ENCODE data around the gene AIFM2. TPM values are rescaled to one million over a fixed set of nuclear protein-coding genes. Genes with fewer than 3 reads are reported as not detected.

AIFM2 gene
- total and polyA plus RNA-seq, 10 of the 15 experiments (the other 5 are each of a cell fraction or from before 2014, with no cell fraction given) = 4.5 to 30.8 (median 15.6) TPM

DNA sequence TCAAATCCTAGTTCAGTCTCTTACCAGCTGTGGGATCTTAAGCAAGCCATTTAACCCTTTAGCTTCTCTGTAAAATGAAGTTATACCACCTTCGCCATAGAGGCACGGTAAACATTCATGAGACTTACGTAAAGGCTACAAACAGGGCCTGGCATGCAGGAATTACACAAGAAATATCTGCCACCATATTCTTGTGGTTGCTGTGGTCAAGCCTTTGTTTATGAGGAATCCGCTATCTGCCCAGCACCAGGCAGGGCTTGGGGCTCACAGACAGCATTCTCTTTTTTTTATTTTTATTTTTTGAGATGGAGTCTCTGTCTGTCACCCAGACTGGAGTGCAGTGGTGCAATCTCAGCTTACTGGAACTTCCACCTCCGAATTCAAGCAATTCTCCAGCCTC lies 9.9 kb downstream of the AIFM2 start:
- Histone ChIP-seq H3K36me3 (ENCODE audit: control insufficient read depth in 2 of 2, insufficient read depth in 2 of 2, low read length in 1 of 2) (peaks cover 6 to 7% of the 10 kb centered on the region in 2 experiments; a peak in 3 of 4 replicates), H3K79me2 (ENCODE audit: control insufficient read depth, insufficient read depth, low read length) (peaks cover 2% of the 10 kb centered on the region; the same call in 1 of the 2 replicates), H3K9me3 (replicated peaks; ENCODE audit: control insufficient read depth, insufficient read depth, low read length) (no peaks in the 10 kb centered on the region), H3K4me2 (ENCODE audit: control insufficient read depth, insufficient read depth) (no peak overlapping the region), H3K4me1 (ENCODE audit: control insufficient read depth, insufficient read depth, low read length) (peaks cover 9% of the 10 kb centered on the region), H3K9ac (ENCODE audit: control insufficient read depth, insufficient read depth, low read length) (no peak overlapping the region), H3K27me3 (replicated peaks in 1 of 2; ENCODE audit: control insufficient read depth in 2 of 2, insufficient read depth in 2 of 2, low read length in 1 of 2) (no peaks in the 10 kb centered on the region), H3K27ac (ENCODE audit: control insufficient read depth, insufficient read depth) (no peak overlapping the region), H2AFZ (ENCODE audit: control insufficient read depth, low read depth, low read length) (no peak overlapping the region), H3K4me3 (no peak overlapping the region), H4K20me1 (ENCODE audit: control insufficient read depth, insufficient read depth) (no peaks in the 10 kb centered on the region)
- RAD21 ChIA-PET (ENCODE audit: unreplicated experiment) = interaction anchor here (2.0 kb wide), 1 partner anchor 23 kb away, joined by 4 read pairs; the partner anchor contains the start of gene TYSND1
- 97% methylated on average over 5 of the region's 5 CpGs for WGBS (ENCODE audit: insufficient coverage, insufficient replicate concordance, low lambda C conversion rate, missing lambda C conversion rate)
- no peak for FAIRE-seq
- SMC1A ChIA-PET (ENCODE audit: uncharacterized antibody, unreplicated experiment) = interaction anchor here (1.0 kb wide), 1 partner anchor 23 kb away, joined by 3 read pairs; the partner anchor contains the start of gene TYSND1
- no TSS peak for BruUV-seq (replicated peaks)
- intact Hi-C loops (cut with micrococcal nuclease; ENCODE audit: unreplicated experiment) (no loop called here), in situ Hi-C loops (cut with MboI) (no loop called here)
- POLR2A ChIA-PET = interaction anchor here (1.0 kb wide), 1 partner anchor 18 kb away, joined by 4 read pairs; no protein-coding TSS in a partner anchor
- no peak for DNase-seq (ENCODE audit: low read depth, low spot score)
- CTCF ChIA-PET = interaction anchor here (1.2 kb wide), 1 partner anchor 24 kb away, joined by 4 read pairs; the partner anchor contains the start of gene TYSND1
- no peak for ATAC-seq
- TF ChIP-seq POLR2A (IDR thresholded peaks at IDR 0.05; ENCODE audit: low read depth, low read length) = no peak
- TF ChIP-seq NBN (IDR thresholded peaks at IDR 0.05) = no peak
- TF ChIP-seq NRF1 (conservative IDR thresholded peaks at IDR 0.05; ENCODE audit: low read depth, low read length) = no peak
- TF ChIP-seq, protein P1, sequence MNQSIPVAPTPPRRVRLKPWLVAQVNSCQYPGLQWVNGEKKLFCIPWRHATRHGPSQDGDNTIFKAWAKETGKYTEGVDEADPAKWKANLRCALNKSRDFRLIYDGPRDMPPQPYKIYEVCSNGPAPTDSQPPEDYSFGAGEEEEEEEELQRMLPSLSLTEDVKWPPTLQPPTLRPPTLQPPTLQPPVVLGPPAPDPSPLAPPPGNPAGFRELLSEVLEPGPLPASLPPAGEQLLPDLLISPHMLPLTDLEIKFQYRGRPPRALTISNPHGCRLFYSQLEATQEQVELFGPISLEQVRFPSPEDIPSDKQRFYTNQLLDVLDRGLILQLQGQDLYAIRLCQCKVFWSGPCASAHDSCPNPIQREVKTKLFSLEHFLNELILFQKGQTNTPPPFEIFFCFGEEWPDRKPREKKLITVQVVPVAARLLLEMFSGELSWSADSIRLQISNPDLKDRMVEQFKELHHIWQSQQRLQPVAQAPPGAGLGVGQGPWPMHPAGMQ (IDR thresholded peaks at IDR 0.05; ENCODE audit: borderline replicate concordance) = no peak
- no peak for TF ChIP-seq RB1 (IDR thresholded peaks at IDR 0.05; ENCODE audit: borderline replicate concordance)
- TF ChIP-seq, protein P2, sequence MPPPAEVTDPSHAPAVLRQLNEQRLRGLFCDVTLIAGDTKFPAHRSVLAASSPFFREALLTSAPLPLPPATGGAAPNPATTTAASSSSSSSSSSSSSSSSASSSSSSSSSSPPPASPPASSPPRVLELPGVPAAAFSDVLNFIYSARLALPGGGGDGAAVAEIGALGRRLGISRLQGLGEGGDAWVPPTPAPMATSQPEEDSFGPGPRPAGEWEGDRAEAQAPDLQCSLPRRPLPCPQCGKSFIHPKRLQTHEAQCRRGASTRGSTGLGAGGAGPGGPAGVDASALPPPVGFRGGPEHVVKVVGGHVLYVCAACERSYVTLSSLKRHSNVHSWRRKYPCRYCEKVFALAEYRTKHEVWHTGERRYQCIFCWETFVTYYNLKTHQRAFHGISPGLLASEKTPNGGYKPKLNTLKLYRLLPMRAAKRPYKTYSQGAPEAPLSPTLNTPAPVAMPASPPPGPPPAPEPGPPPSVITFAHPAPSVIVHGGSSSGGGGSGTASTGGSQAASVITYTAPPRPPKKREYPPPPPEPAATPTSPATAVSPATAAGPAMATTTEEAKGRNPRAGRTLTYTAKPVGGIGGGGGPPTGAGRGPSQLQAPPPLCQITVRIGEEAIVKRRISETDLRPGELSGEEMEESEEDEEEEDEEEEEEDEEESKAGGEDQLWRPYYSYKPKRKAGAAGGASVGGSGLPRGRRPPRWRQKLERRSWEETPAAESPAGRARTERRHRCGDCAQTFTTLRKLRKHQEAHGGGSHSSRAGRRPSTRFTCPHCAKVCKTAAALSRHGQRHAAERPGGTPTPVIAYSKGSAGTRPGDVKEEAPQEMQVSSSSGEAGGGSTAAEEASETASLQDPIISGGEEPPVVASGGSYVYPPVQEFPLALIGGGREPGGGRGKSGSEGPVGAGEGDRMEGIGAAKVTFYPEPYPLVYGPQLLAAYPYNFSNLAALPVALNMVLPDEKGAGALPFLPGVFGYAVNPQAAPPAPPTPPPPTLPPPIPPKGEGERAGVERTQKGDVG (CRISPR knock-in tag; IDR thresholded peaks at IDR 0.05) = no peak
- no peak for TF ChIP-seq FOXK2 (IDR thresholded peaks at IDR 0.05)
- no peak for TF ChIP-seq TCF12 (IDR thresholded peaks at IDR 0.05; ENCODE audit: low read depth, low read length)
- TF ChIP-seq, protein P3, sequence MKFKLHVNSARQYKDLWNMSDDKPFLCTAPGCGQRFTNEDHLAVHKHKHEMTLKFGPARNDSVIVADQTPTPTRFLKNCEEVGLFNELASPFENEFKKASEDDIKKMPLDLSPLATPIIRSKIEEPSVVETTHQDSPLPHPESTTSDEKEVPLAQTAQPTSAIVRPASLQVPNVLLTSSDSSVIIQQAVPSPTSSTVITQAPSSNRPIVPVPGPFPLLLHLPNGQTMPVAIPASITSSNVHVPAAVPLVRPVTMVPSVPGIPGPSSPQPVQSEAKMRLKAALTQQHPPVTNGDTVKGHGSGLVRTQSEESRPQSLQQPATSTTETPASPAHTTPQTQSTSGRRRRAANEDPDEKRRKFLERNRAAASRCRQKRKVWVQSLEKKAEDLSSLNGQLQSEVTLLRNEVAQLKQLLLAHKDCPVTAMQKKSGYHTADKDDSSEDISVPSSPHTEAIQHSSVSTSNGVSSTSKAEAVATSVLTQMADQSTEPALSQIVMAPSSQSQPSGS (IDR thresholded peaks at IDR 0.05; ENCODE audit: low read length) = no peak
- no peak for TF ChIP-seq IKZF2 (IDR thresholded peaks at IDR 0.05)
- no peak for TF ChIP-seq TCF7 (IDR thresholded peaks at IDR 0.05; ENCODE audit: borderline replicate concordance)
- TF ChIP-seq FOXM1 (IDR thresholded peaks at IDR 0.05; ENCODE audit: low read depth, low read length) = no peak
- TF ChIP-seq BRCA1 (IDR thresholded peaks at IDR 0.05; ENCODE audit: low read depth, low read length) = no peak
- no peak for TF ChIP-seq CHD4 (IDR thresholded peaks at IDR 0.05)
- no peak for TF ChIP-seq NFIC (IDR thresholded peaks at IDR 0.05; ENCODE audit: low read depth, low read length)
- TF ChIP-seq SMAD1 (IDR thresholded peaks at IDR 0.05; ENCODE audit: low read depth, partially characterized antibody) = no peak
- no peak for TF ChIP-seq BHLHE40 (IDR thresholded peaks at IDR 0.05; ENCODE audit: borderline replicate concordance in 1 of 2, low read depth in 2 of 2, low read length in 1 of 2)
- TF ChIP-seq, protein P4, sequence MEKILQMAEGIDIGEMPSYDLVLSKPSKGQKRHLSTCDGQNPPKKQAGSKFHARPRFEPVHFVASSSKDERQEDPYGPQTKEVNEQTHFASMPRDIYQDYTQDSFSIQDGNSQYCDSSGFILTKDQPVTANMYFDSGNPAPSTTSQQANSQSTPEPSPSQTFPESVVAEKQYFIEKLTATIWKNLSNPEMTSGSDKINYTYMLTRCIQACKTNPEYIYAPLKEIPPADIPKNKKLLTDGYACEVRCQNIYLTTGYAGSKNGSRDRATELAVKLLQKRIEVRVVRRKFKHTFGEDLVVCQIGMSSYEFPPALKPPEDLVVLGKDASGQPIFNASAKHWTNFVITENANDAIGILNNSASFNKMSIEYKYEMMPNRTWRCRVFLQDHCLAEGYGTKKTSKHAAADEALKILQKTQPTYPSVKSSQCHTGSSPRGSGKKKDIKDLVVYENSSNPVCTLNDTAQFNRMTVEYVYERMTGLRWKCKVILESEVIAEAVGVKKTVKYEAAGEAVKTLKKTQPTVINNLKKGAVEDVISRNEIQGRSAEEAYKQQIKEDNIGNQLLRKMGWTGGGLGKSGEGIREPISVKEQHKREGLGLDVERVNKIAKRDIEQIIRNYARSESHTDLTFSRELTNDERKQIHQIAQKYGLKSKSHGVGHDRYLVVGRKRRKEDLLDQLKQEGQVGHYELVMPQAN (conservative IDR thresholded peaks at IDR 0.05) = no peak

Measured in GM12878 (cell line).